Thyroid gland (tissue), 4 donors: ENCODE measurements around the gene PNPLA1. TPM values are rescaled to one million over a fixed set of nuclear protein-coding genes. Genes with fewer than 3 reads are reported as not detected.

Source experiments
- DNase-seq, 2 donors: peaks; one replicate each; pipeline ENCODE4 v3.0.0-alpha.2; 2019
- H3K27ac ChIP-seq, 3 donors: fragments of 200-600 bp; sonication (generic); 1 replicate in 2 of 3; 2 replicates in 1 of 3; pipeline ENCODE4 v1.5.1; 2016 to 2019; ENCODE audit warnings: mild to moderate bottlenecking in 1 of 3, moderate library complexity in 1 of 3
- H3K27me3 ChIP-seq: fragments of 200-600 bp; sonication (generic); one replicate; pipeline ENCODE4 v1.5.1; 2019
- H3K36me3 ChIP-seq, 2 donors: fragments of 200-600 bp; sonication (generic); one replicate each; pipeline ENCODE4 v1.5.1; 2016 to 2019
- H3K4me1 ChIP-seq, 2 donors: fragments of 200-600 bp; sonication (generic); one replicate each; pipeline ENCODE4 v1.5.1; 2017 to 2019
- H3K4me3 ChIP-seq, 3 donors: fragments of 200-600 bp; sonication (generic); replicated peaks in 1 of 3; 1 replicate in 2 of 3; 2 replicates in 1 of 3; pipeline ENCODE4 v1.5.1; 2016; ENCODE audit warnings: mild to moderate bottlenecking in 1 of 3
- H3K9me3 ChIP-seq: fragments of 200-600 bp; sonication (generic); one replicate; pipeline ENCODE4 v1.5.1; 2017
- CTCF ChIP-seq, 6 experiments: fragments of 200-600 bp in 3 of 6; fragments of 450-650 bp in 3 of 6; sonication (generic) in 3 of 6; IDR thresholded peaks; one replicate each; pipeline ENCODE4 v1.5.1; 2016 to 2019; ENCODE audit warnings: antibody characterized with exemption in 6 of 6, mild to moderate bottlenecking in 2 of 6, inconsistent platforms in 1 of 6, moderate library complexity in 1 of 6
- POLR2A ChIP-seq, 2 donors: fragments of 450-650 bp; IDR thresholded peaks; one replicate each; pipeline ENCODE4 v1.6.1; 2017; ENCODE audit warnings: antibody characterized with exemption in 2 of 2, mild to moderate bottlenecking in 2 of 2, moderate library complexity in 1 of 2
- WGBS, 2 donors: methylation state at CpG; one replicate each; pipeline ENCODE4 v1.1.5; 2017; 5-methylcytosine and 5-hydroxymethylcytosine counted together
- intact Hi-C: fragments of 100-400 bp; cut with DNase I; formaldehyde crosslinking; loops from one replicate; pipeline ENCODE4 v1.15.1; 2023
- total RNA-seq, 4 donors: library from RNA; depleted of rRNA; stranded (reverse); fragments of >200 nt; gene quantifications; one replicate each; pipeline ENCODE4 v1.2.3, GENCODE V29; 2016

PNPLA1 gene
- total RNA-seq, 4 donors from 2014 or later, result 0.11 TPM; not detected in 3

- Histone ChIP-seq H3K9me3 (no peaks in the 10 kb centered on the region), H3K27me3 (no peaks in the 10 kb centered on the region), H3K4me3 (no peak overlapping the region), H3K36me3 (no peaks in the 10 kb centered on the region), H3K4me1 (no peaks in the 10 kb centered on the region), H3K27ac (no peak overlapping the region)
- DNase-seq, result no peak
- intact Hi-C loops, result no loop called here
- TF ChIP-seq CTCF (IDR thresholded peaks at IDR 0.05) (no peak), POLR2A (IDR thresholded peaks at IDR 0.05) (no peak)
- 78 to 79% methylated on average over 13 of the region's 13 CpGs for WGBS, 2 donors
Measured at GRCh38 chr6:36276581-36277536, 7.0 kb downstream of the PNPLA1 start.

- H3K27ac ChIP-seq, result no peak overlapping the region
- H3K4me3 ChIP-seq, result no peak overlapping the region
- H3K9me3 ChIP-seq, result no peaks in the 10 kb centered on the region
- no peaks in the 10 kb centered on the region for H3K27me3 ChIP-seq
- intact Hi-C loops, result no loop called here
- WGBS, 2 donors, result 87 to 91% methylated on average over 2 of the region's 2 CpGs
- no peak for DNase-seq
- H3K36me3 ChIP-seq, result no peaks in the 10 kb centered on the region
- TF ChIP-seq POLR2A (IDR thresholded peaks at IDR 0.05) (no peak), CTCF (IDR thresholded peaks at IDR 0.05) (no peak)
- H3K4me1 ChIP-seq, result no peaks in the 10 kb centered on the region
Measured at GRCh38 chr6:36277946-36278470, 8.1 kb downstream of the PNPLA1 start.

- 67 to 86% methylated on average over 3 of the region's 3 CpGs for WGBS, 2 donors
Measured at GRCh38 chr6:36280467-36280866, 10.6 kb downstream of the PNPLA1 start.

GRCh38 chr6:36280983-36281382, 11.1 kb downstream of the PNPLA1 start:
- H3K4me1 ChIP-seq, result no peaks in the 10 kb centered on the region
- TF ChIP-seq CTCF (IDR thresholded peaks at IDR 0.05) (no peak), POLR2A (IDR thresholded peaks at IDR 0.05) (no peak)
- no peaks in the 10 kb centered on the region for H3K36me3 ChIP-seq
- no peak overlapping the region for H3K4me3 ChIP-seq
- WGBS, 2 donors, result 87% methylated on average over 4 of the region's 4 CpGs
- DNase-seq, result no peak
- intact Hi-C loops, result no loop called here
- H3K9me3 ChIP-seq, result no peaks in the 10 kb centered on the region
- H3K27me3 ChIP-seq, result peaks cover 7% of the 10 kb centered on the region
- no peak overlapping the region for H3K27ac ChIP-seq

More at GRCh38 chr6:36280467-36280866, 10.6 kb downstream of the PNPLA1 start:
- no peak for DNase-seq
- TF ChIP-seq POLR2A (IDR thresholded peaks at IDR 0.05) (no peak), CTCF (IDR thresholded peaks at IDR 0.05) (no peak)
- Histone ChIP-seq H3K27ac (no peak overlapping the region), H3K36me3 (no peaks in the 10 kb centered on the region), H3K27me3 (peaks cover 7% of the 10 kb centered on the region), H3K9me3 (no peaks in the 10 kb centered on the region), H3K4me1 (no peaks in the 10 kb centered on the region), H3K4me3 (no peak overlapping the region)
- intact Hi-C loops, result no loop called here

GRCh38 chr6:36283608-36284007, 13.7 kb downstream of the PNPLA1 start:
- Histone ChIP-seq H3K27me3 (peaks cover 7% of the 10 kb centered on the region), H3K9me3 (no peaks in the 10 kb centered on the region)

More at GRCh38 chr6:36283608-36284007, 13.7 kb downstream of the PNPLA1 start:
- intact Hi-C loops, result no loop called here
- Histone ChIP-seq H3K27ac (no peak overlapping the region), H3K4me3 (no peak overlapping the region), H3K4me1 (no peaks in the 10 kb centered on the region), H3K36me3 (no peaks in the 10 kb centered on the region)
- no peak for TF ChIP-seq CTCF (IDR thresholded peaks at IDR 0.05)
- no peak for TF ChIP-seq POLR2A (IDR thresholded peaks at IDR 0.05)
- DNase-seq, result no peak
- WGBS, 2 donors, result 82 to 88% methylated on average over 1 of the region's 1 CpG
